Endothelial cell of umbilical vein (primary cell): ENCODE measurements around the gene ENO2.

Experiments used
- CTCF ChIP-seq, 2 donors: IDR thresholded peaks; 1 replicate in 1 of 2; 2 replicates in 1 of 2; pipeline ENCODE4 v1.5.1; 2011; ENCODE audit warnings: low read length in 2 of 2, mild to moderate bottlenecking in 2 of 2, moderate library complexity in 2 of 2, control low read depth in 1 of 2, inconsistent platforms in 1 of 2, low read depth in 1 of 2; ENCODE audit not compliant: insufficient read depth in 1 of 2; ENCODE audit errors: extremely low read depth in 1 of 2
- EZH2 ChIP-seq: IDR thresholded peaks from 2 replicates; pipeline ENCODE4 v1.6.1; 2012; ENCODE audit warnings: borderline replicate concordance, low read depth, mild to moderate bottlenecking, moderate library complexity, low read length, inconsistent platforms; ENCODE audit not compliant: severe bottlenecking
- FOS ChIP-seq: IDR thresholded peaks from 2 replicates; pipeline ENCODE4 v1.6.1; 2011; ENCODE audit warnings: mild to moderate bottlenecking, low read length, moderate library complexity, borderline replicate concordance; ENCODE audit not compliant: insufficient read depth
- JUN ChIP-seq: IDR thresholded peaks from 2 replicates; pipeline ENCODE4 v1.6.1; 2011; ENCODE audit warnings: borderline replicate concordance, low read depth; ENCODE audit not compliant: insufficient read length, insufficient read depth
- MYC ChIP-seq: IDR thresholded peaks from one replicate; pipeline ENCODE4 v1.6.1; 2011; ENCODE audit warnings: mild to moderate bottlenecking, low read depth, low read length
- POLR2A ChIP-seq: IDR thresholded peaks from 2 replicates; pipeline ENCODE4 v1.6.1; 2012; ENCODE audit warnings: low read depth, mild to moderate bottlenecking, control low read depth, low read length
- POLR2AphosphoS5 ChIP-seq: IDR thresholded peaks from 2 replicates; pipeline ENCODE4 v1.6.1; 2012; ENCODE audit warnings: low read depth, mild to moderate bottlenecking, control low read depth, low read length, moderate library complexity; ENCODE audit not compliant: insufficient read depth
- TF ChIP-seq, protein P1 (sequence below): IDR thresholded peaks from 2 replicates; pipeline ENCODE4 v1.6.1; 2011; ENCODE audit not compliant: insufficient read depth, insufficient read length

- TF ChIP-seq CTCF (IDR thresholded peaks at IDR 0.05; ENCODE audit: extremely low read depth in 1 of 2, insufficient read depth in 1 of 2, low read depth in 1 of 2, low read length in 2 of 2) (no peak), JUN (no peak), POLR2AphosphoS5 (no peak), MYC (no peak), POLR2A (no peak), EZH2 (no peak), FOS (no peak)
- TF ChIP-seq, protein P1, sequence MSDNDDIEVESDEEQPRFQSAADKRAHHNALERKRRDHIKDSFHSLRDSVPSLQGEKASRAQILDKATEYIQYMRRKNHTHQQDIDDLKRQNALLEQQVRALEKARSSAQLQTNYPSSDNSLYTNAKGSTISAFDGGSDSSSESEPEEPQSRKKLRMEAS, result no peak
Observed at GRCh38 chr12:6899837-6900519, 14.4 kb upstream of the ENO2 start.
